NB4 (cell line): Measurements from ENCODE around the gene NAA20.

Experiments used
- CTCF ChIP-seq: IDR thresholded peaks from one replicate; pipeline ENCODE4 v1.5.1; 2012; ENCODE audit warnings: low read depth, low read length
- MAX ChIP-seq: IDR thresholded peaks from 2 replicates; pipeline ENCODE4 v1.6.1; 2011; ENCODE audit warnings: low read depth, low read length

GRCh38 chr20:19990850-19991249, 26.3 kb upstream of the NAA20 start:
- TF ChIP-seq CTCF (no peak), MAX (no peak)
